KOPT-K1 (cell line): Measurements from ENCODE around the gene C16orf96.

Experiments used
- H3K27ac ChIP-seq: fragments of 200-600 bp; sonication (generic); 2 replicates; pipeline ENCODE4 v1.5.1; 2016; ENCODE audit warnings: antibody characterized with exemption, mild to moderate bottlenecking, low read depth, low read length; ENCODE audit not compliant: poor library complexity, severe bottlenecking
- H3K36me3 ChIP-seq: fragments of 200-600 bp; sonication (generic); 2 replicates; pipeline ENCODE4 v1.5.1; 2017; ENCODE audit warnings: antibody characterized with exemption, mild to moderate bottlenecking, low read length, moderate library complexity; ENCODE audit not compliant: insufficient read depth
- H3K9me3 ChIP-seq: fragments of 200-600 bp; sonication (generic); 2 replicates; pipeline ENCODE4 v1.5.1; 2017; ENCODE audit warnings: antibody characterized with exemption, low read length, mild to moderate bottlenecking; ENCODE audit not compliant: insufficient read depth, poor library complexity, severe bottlenecking

C16orf96 gene

DNA sequence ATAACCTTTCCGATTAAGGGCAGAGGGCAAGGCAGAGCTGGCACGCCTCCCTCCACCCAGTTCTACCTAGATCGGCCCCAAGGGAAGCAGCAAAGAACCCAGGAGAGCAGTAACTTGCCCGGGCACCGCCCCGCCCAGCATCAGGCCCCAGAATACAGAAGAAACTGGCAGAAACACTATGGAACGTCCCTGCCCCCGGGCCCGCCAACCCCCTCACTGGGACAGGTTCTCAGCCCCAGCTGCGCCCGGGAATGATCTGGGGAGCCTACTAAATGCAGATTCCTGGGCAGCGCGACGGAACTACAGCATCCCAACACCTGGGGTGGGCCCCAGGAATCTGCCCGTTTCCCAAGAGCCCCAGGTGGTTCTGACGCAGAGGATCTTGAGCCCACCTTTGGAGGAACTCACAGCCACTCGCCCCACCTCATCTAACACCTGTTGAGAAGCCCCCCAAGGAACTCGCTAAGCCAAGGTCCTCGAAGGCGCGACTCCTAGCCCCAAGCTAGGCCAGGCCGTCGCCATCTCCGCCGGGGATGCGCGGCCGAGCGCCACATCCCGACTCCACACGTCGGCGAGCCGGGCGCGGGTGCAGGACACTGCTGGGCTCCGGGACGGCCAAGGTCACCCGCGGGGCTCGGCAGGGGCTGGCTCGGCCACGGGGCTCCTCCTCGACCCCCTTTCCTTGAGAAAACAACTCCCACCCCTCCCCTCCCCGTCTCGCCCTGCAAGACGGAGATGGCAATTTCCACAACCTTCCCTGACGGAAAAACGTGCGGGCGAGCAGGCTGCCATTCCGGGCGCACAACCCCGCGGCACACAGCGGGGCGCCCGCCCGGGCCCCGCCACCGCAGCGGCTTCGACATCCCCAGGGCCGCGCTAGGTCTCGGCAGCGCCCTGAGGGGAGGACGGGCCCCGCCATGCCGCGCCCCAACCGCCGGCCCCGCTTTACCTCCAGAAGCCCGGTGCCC, 18.5 kb upstream of the C16orf96 start:
- Histone ChIP-seq H3K27ac (no peak overlapping the region), H3K9me3 (peaks cover 16% of the 10 kb centered on the region), H3K36me3 (no peaks in the 10 kb centered on the region)

DNA sequence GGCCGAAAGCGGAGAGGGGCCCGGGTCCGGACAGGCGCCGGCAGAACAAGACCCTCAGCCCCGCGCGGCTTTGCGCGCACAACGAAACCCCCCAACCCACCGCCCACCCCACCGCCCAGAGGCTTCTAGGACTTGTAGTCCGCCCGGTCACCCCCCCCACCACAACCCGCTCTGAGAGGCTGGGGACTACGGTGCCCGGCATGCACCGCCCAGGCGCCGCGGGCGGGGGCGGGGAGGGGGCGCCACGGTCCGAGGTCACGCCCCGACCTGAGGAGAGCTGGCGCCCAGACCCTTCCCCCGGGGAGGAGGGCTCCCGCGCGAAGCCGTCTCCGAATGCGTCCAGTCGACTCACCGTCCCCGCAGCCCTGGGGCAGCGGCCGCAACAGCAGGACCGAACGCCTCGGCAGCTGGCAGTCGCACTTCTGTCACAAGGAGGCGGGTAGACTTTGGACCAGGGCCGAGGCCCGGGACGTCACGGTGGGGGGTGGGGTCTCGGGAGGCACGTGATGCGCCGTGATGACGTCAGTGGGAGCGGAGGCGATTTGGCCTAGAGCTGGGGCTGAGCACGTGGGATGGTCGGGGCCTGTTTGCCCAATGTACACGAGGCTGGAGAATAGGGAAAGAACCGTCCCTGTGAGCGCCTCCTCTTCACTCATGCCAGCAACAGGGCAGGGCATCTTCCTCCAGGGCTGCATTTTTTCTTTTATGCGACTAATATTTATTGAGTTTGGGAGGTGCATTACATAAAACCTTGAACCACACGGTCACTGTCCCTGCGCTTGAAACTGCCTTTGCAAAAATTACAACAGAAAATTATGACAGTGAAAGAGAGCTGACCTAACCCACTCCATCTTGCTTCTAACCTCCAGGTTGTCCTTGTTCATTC, 17.5 kb upstream of the C16orf96 start, which contains the start of gene CDIP1:
CDIP1 (minus strand) TSS at position 424 of the 886 bp plus-strand sequence. CDS start 24,643 bp downstream, outside the sequence.
- no peaks in the 10 kb centered on the region for H3K36me3 ChIP-seq
- H3K9me3 ChIP-seq, result peaks cover 16% of the 10 kb centered on the region
- H3K27ac ChIP-seq, result peak within 1 kb of the TSS; percentile 28

DNA sequence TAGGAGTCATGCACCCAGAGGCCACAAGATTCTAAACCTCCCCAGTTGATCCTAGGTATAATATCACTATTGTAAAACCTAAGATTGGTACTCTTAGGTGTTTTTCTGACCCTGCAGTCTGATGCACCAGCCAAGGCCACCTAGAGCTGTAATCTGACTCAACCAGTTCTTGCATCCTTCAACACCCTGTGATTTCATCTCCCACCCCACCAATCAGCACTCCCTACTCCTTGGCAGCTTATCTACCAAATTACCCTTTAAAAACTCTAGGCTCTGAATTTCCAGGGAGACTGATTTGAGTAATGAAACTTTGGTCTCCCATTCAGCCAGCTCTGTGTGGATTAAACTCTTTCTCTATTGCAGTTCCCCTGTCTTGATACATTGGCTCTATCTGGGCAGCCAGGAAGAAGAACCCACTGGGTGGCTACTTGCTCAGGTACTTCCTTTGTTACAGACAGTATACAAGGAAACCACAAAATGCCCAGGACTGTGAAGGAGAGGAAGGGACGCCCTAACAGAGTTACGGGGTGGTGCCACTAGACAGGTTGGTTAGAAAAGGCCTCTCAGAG, 16.3 kb upstream of the C16orf96 start:
- H3K36me3 ChIP-seq, result no peaks in the 10 kb centered on the region
- no peak overlapping the region for H3K27ac ChIP-seq
- H3K9me3 ChIP-seq, result peaks cover 16% of the 10 kb centered on the region

DNA sequence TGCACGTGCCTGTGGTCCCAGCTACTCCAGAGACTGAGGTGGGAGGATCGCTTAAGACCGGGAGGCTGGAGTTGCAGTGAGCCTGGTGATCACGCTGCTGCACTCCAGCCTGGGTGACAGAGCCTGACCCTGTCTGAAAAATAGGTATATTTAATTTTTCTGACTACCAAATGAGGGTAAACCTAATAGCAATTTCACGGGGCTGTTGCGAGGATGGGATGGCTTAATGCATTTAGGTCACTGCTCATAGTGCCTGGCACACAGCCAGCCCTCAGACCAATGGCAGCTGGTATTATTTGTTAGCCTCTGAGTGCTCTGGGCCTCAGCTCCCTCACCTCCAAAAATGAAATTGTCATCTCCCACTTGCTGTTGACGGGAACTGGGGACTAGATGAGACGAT, 11.7 kb upstream of the C16orf96 start:
- no peak overlapping the region for H3K27ac ChIP-seq
- peaks cover 10% of the 10 kb centered on the region for H3K9me3 ChIP-seq
- H3K36me3 ChIP-seq, result no peaks in the 10 kb centered on the region

DNA sequence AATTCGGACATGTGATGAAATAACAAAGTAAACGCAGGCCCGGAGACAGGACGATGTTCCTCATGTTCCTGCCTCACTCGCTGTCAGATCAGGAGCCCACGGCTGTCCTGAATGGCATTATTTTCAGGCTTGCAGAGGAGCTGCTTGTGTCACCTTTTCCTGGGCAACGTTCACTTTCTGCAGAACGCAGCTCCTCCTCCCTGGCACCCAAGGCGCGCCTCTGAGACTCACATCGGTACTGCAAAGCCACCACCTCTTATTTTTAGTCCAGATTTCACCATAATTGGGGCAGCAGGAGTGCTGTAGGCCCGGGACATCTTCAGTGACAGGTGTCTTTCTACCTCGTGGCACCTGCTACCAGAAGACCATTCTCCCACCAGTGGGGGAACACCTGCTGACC, 8.0 kb upstream of the C16orf96 start:
- Histone ChIP-seq H3K36me3 (no peaks in the 10 kb centered on the region), H3K9me3 (no peaks in the 10 kb centered on the region), H3K27ac (no peak overlapping the region)

DNA sequence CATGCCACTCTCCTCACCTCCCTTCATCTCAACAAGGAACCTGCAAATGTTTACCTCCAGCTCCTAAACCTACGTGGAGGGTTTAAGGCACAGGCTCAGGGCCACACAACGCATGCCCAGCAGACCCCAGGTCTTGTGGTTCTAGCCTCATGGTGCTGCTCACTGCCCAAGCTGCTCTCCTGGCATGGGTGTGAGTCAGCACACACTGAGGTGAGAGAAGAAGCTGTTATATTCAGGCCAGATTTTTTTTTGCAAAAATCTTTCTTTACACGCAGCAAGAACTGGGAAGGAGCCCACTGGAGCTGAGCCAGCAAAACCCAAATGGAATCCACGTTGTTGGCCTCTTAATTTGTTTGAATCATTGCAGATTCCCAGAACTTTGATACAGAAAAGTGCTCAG, 5.5 kb upstream of the C16orf96 start:
- no peaks in the 10 kb centered on the region for H3K36me3 ChIP-seq
- no peak overlapping the region for H3K27ac ChIP-seq
- no peaks in the 10 kb centered on the region for H3K9me3 ChIP-seq

DNA sequence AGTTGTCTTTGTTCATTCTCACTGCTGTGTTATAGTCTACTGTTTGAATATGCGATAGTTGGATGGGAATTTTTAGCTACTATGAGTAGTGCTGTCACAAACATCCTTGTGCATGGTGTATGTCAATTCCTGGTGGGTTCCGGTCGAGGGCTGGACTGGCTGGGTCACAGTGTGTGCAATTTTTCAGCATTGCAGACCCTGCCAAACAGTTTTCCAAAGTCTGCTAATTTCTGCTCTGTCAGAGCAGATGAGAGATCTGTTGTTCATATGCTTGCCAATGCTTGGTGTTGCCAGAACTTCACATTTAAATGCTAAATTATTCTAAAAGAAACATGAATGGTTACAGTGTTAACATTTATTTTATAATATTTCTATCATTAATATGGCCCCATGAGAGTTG, 3.6 kb upstream of the C16orf96 start:
- Histone ChIP-seq H3K36me3 (no peaks in the 10 kb centered on the region), H3K27ac (no peak overlapping the region), H3K9me3 (no peaks in the 10 kb centered on the region)

DNA sequence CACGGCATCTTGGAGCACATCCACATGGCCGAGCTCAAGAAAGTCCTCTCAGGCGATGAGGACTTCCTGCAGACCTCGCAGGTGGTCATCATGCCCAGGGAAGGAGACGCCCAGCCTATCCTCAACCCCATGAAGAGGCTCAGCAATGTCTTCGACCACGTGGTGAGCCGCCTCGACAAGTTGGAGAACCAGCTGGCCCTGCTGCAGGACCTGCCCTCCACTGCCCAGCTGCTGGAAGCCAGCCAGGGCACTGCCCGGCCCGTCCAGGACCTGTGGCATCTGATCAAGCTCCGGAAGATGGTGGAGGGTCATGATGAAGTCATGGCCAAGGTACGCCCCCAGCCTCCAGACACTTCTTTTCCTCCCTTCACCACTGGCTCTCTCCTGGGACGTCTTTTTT, 440 bp downstream of the C16orf96 start:
- Histone ChIP-seq H3K9me3 (no peaks in the 10 kb centered on the region), H3K27ac (no peak overlapping the region), H3K36me3 (no peaks in the 10 kb centered on the region)

DNA sequence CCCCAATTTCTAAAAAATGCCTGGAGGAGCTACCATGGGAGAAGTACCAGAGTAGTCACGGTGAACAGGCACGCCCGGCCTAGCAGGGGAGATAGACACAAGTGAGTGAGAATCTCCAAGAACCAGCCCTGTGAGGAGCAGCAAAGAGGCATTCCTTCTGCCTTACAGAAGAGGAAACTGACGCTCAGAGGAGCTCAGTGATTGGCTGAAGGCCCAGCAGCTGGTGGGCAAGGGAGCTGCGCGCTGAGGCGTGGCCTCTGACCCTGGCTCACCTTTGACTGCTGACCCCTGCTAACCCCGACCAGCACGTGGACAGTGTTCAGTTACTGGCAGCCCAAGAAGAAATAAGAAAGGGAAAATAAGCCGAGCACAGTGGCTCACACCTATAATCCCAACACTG, 1.8 kb downstream of the C16orf96 start:
- no peaks in the 10 kb centered on the region for H3K36me3 ChIP-seq
- H3K9me3 ChIP-seq, result no peaks in the 10 kb centered on the region
- no peak overlapping the region for H3K27ac ChIP-seq

DNA sequence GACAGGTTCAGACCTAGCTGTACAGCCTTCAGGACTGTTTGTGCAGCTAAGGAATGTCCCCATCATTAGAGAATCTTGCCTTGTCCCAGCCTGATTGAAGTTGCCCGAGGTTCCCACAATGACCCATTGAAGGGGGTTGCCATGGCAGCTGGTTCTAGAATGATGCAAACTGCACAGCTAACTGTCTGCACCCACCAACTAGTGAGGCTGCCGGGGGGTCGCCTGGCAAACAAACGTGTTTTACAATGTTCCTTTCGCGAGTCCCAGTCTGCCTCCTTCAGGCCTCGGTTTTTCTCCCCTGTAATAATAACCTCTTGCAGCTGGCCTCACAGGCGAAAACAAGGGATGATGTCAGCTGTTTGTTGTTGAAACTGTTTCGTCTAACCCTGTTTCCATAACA, 5.5 kb downstream of the C16orf96 start:
- Histone ChIP-seq H3K27ac (no peak overlapping the region), H3K36me3 (no peaks in the 10 kb centered on the region)

DNA sequence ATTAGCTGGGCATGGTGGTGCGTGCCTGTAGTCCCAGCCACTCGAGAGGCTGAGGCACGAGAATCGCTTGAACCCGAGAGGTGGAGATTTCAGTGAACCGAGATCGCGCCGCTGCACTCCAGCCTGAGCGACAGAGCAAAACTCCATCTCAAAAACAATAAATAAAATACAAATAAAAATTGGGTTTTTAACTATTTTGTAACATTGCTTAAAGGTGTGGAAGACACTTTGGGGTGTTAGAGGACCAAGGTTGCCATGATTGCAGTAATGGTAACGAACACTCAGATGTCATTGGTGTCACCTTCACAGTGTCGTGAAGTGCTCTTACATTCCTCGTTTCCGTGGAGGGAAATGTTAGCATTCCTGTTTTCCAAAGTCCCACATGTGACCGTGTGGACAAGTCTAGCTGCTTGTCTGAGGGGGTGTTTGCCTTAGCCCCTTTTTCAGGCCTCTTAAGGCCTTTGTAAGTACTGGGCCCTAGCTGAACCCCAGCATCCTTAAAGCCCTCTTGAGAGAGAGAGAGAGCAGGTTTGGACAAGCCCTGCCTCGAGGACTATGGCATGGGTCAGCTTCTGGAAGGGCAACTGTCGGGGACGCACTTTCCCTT, 8.6 kb downstream of the C16orf96 start:
- Histone ChIP-seq H3K9me3 (no peaks in the 10 kb centered on the region), H3K36me3 (no peaks in the 10 kb centered on the region), H3K27ac (no peak overlapping the region)

More for the DNA sequence above, 5.5 kb downstream of the C16orf96 start:
- no peaks in the 10 kb centered on the region for H3K9me3 ChIP-seq

DNA sequence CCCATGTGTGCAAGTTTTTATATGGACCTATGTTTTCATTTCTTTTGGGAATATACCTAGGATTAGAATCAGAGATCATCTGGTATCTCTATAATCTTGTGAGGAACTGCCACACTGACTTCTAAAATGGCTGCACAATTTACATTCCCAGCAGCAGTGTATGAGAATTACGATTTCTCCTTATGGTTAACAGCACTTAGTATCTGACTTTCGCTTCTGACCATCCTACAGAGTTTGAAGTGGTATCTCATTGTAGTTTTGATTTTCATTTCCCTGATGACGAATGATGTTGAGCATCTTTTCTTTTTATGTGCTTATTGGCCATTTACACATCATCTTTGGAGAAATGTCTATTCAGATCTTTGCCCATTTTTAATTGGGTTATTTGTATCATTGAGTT, 10.0 kb downstream of the C16orf96 start:
- Histone ChIP-seq H3K36me3 (no peaks in the 10 kb centered on the region), H3K27ac (no peak overlapping the region), H3K9me3 (no peaks in the 10 kb centered on the region)

DNA sequence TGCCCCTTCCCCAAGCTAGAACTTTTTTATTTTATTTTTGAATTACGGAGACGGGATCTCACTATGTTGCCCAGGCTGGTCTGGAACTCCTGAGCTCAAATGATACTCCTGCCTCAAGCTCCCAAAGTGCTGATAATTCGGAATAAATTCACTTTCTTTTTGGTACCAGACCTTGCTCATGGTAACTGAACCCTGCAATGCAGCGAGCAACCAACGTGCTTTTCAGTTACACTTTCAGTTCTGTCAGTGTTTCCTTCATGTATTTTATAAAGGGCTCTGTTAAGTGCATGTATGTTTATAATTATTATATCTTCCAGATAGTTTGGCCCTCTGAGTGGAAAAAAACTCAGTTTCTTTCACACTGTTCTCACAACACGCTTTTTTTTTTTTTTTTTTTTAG, 13.9 kb downstream of the C16orf96 start:
- Histone ChIP-seq H3K9me3 (no peaks in the 10 kb centered on the region), H3K27ac (no peak overlapping the region), H3K36me3 (no peaks in the 10 kb centered on the region)

DNA sequence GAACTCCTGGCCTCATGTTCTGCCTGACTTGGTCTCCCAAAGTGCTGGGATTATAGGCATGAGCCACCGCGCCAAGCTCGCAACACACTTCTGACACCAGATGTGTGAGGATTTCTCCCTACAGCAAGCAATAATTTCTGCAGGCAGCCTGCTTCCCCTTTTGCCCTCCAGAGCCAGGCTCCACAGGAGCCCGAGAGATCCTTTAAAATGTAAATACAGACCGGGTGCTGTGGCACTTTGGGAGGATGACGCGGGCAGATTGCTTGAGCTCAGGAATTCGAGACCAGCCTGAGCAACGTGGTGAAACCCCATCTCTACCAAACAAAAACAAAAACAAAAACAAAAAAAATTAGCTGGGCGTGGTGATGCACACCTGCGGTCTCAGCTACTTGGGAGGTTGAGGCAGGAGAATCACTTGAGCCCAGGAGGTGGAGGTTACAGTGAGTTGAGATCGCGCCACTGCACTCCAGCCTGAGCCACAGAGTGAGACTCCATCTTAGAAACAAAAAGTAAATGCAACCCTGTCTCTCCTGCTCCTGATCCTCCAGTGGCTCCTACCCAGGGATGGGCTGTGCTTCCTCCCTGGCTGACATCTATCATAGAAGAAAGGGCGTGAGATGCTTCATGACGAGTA, 14.7 kb downstream of the C16orf96 start:
- no peaks in the 10 kb centered on the region for H3K36me3 ChIP-seq
- H3K9me3 ChIP-seq, result no peaks in the 10 kb centered on the region
- H3K27ac ChIP-seq, result no peak overlapping the region
